GM12878 (cell line): ENCODE results near the gene CHRM5. TPM values are rescaled to one million over a fixed set of nuclear protein-coding genes. Genes with fewer than 3 reads are reported as not detected.

ENCODE experiments used
- BHLHE40 ChIP-seq, 2 experiments: fragments of 450-650 bp in 1 of 2; IDR thresholded peaks; 2 replicates each; pipeline ENCODE4 v1.6.1; 2011 to 2017; ENCODE audit warnings: low read depth in 2 of 2, borderline replicate concordance in 1 of 2, improper control_type of control experiment in 1 of 2, low read length in 1 of 2, mild to moderate bottlenecking in 1 of 2
- GABPA ChIP-seq: IDR thresholded peaks from 2 replicates; pipeline ENCODE4 v1.6.1; 2014; ENCODE audit warnings: antibody characterized with exemption, low read depth, mild to moderate bottlenecking, inconsistent platforms
- SIX5 ChIP-seq: IDR thresholded peaks from 2 replicates; pipeline ENCODE4 v1.6.1; 2011; ENCODE audit warnings: mild to moderate bottlenecking, low read depth, low read length, moderate library complexity; ENCODE audit not compliant: severe bottlenecking
- SREBF1 ChIP-seq: IDR thresholded peaks from 2 replicates; pipeline ENCODE4 v1.6.1; 2012; ENCODE audit warnings: mild to moderate bottlenecking, low read length
- SREBF2 ChIP-seq: IDR thresholded peaks from 2 replicates; pipeline ENCODE4 v1.6.1; 2012; ENCODE audit warnings: mild to moderate bottlenecking, low read length
- STAT3 ChIP-seq: IDR thresholded peaks from 2 replicates; pipeline ENCODE4 v1.6.1; 2011; ENCODE audit warnings: low read depth, low read length, improper control_type of control experiment
- SUPT20H ChIP-seq: IDR thresholded peaks from 2 replicates; pipeline ENCODE4 v1.6.1; 2011; ENCODE audit warnings: low read depth, mild to moderate bottlenecking, low read length, moderate library complexity, borderline replicate concordance; ENCODE audit not compliant: control insufficient read depth
- ZBTB4 ChIP-seq: fragments of 450-650 bp; formaldehyde crosslinking; IDR thresholded peaks from 2 replicates; pipeline ENCODE4 v1.4.0; 2022; ENCODE audit warnings: mild to moderate bottlenecking, moderate library complexity
- polyA plus RNA-seq, 11 experiments: library from polyadenylated mRNA; depleted of rRNA in 4 of 11; unstranded in 6 of 11; stranded (reverse) in 5 of 11; fragments of >200 nt; fragmentation: Nextera tagmentation in 4 of 11; fragmentation: Illumina TruSeq in 1 of 11; extraction: Ambion mirVana in 4 of 11; extraction: Trizol in 1 of 11; gene quantifications; 1 replicate in 1 of 11; 2 replicates in 10 of 11; pipeline versions ENCODE4 v1.2.1 to v1.2.3, GENCODE V29; 2011 to 2016; ENCODE audit warnings: inconsistent platforms in 2 of 11, missing spikeins in 2 of 11, low read depth in 1 of 11
- total RNA-seq, 4 experiments: library from RNA; depleted of rRNA in 3 of 4; stranded (reverse); fragments of >200 nt in 3 of 4; fragmentation: Illumina TruSeq in 1 of 4; extraction: Trizol in 1 of 4; gene quantifications; 2 replicates each; pipeline versions ENCODE4 v1.2.1 to v1.2.3, GENCODE V29; 2013 to 2021
- TF ChIP-seq, protein P1 (sequence below): IDR thresholded peaks from 2 replicates; pipeline ENCODE4 v1.6.1; 2011; ENCODE audit warnings: borderline replicate concordance, low read depth, mild to moderate bottlenecking, moderate library complexity, low read length; ENCODE audit not compliant: insufficient read depth, poor library complexity, severe bottlenecking
- TF ChIP-seq, protein P2 (sequence below): fragments of 450-650 bp; conservative IDR thresholded peaks from 2 replicates; pipeline ENCODE4 v1.6.1; 2017; ENCODE audit warnings: mild to moderate bottlenecking, moderate library complexity

CHRM5 gene
- total and polyA plus RNA-seq, 10 of the 15 experiments (the other 5 are each of a cell fraction or from before 2014, with no cell fraction given) = 0.01 to 0.10 (median 0.04) TPM; not detected in 6

DNA sequence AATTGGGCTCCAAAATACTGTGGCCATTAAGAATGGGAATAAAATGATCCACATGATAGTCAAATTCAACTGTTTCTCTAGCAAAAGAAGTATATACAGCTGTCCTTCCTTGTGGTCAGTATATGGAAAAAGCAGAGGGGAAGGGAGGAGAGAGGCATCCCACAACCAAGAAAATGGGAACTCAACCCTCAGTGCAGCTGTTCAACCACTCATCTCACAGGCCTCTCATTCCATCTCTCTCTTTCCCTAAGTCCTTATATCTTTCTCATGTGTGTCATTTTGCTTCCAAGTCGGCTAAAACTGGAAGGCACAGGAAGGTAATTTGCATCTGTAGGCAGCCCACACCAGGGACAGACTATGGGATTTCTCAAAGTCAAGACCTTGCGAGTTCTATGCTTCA lies 43.2 kb downstream of the CHRM5 start (continued):
- no peak for TF ChIP-seq ZBTB4
- no peak for TF ChIP-seq SUPT20H
- TF ChIP-seq SIX5 = no peak
- TF ChIP-seq SREBF2 = no peak
- no peak for TF ChIP-seq STAT3
- TF ChIP-seq GABPA = no peak
- TF ChIP-seq BHLHE40 (IDR thresholded peaks at IDR 0.05; ENCODE audit: borderline replicate concordance in 1 of 2, low read depth in 2 of 2, low read length in 1 of 2) = no peak
- TF ChIP-seq, protein P1, sequence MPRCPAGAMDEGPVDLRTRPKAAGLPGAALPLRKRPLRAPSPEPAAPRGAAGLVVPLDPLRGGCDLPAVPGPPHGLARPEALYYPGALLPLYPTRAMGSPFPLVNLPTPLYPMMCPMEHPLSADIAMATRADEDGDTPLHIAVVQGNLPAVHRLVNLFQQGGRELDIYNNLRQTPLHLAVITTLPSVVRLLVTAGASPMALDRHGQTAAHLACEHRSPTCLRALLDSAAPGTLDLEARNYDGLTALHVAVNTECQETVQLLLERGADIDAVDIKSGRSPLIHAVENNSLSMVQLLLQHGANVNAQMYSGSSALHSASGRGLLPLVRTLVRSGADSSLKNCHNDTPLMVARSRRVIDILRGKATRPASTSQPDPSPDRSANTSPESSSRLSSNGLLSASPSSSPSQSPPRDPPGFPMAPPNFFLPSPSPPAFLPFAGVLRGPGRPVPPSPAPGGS = no peak
- TF ChIP-seq, protein P2, sequence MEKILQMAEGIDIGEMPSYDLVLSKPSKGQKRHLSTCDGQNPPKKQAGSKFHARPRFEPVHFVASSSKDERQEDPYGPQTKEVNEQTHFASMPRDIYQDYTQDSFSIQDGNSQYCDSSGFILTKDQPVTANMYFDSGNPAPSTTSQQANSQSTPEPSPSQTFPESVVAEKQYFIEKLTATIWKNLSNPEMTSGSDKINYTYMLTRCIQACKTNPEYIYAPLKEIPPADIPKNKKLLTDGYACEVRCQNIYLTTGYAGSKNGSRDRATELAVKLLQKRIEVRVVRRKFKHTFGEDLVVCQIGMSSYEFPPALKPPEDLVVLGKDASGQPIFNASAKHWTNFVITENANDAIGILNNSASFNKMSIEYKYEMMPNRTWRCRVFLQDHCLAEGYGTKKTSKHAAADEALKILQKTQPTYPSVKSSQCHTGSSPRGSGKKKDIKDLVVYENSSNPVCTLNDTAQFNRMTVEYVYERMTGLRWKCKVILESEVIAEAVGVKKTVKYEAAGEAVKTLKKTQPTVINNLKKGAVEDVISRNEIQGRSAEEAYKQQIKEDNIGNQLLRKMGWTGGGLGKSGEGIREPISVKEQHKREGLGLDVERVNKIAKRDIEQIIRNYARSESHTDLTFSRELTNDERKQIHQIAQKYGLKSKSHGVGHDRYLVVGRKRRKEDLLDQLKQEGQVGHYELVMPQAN = no peak
- TF ChIP-seq SREBF1 = no peak
